HepG2 (cell line): Measurements from ENCODE around the gene VPS52. TPM values are rescaled to one million over a fixed set of nuclear protein-coding genes. Genes with fewer than 3 reads are reported as not detected.
A peak's percentile ranks its signal among the peaks of the same experiment; 100 is the strongest.

Source experiments
- DR1 ChIP-seq: sonication (generic); formaldehyde crosslinking; IDR thresholded peaks from 2 replicates; pipeline ENCODE4 v1.8.0; 2021; ENCODE audit warnings: mild to moderate bottlenecking, missing genetic modification reagents, inconsistent platforms
- MIXL1 ChIP-seq: IDR thresholded peaks from 2 replicates; pipeline ENCODE4 v1.6.1; 2016
- MZF1 ChIP-seq: sonication (generic); formaldehyde crosslinking; IDR thresholded peaks from 2 replicates; pipeline ENCODE4 v1.8.1; 2023; ENCODE audit warnings: mild to moderate bottlenecking, missing genetic modification reagents, borderline replicate concordance
- PHF20 ChIP-seq: sonication (generic); formaldehyde crosslinking; IDR thresholded peaks from 2 replicates; pipeline ENCODE4 v1.5.0; 2020; ENCODE audit warnings: mild to moderate bottlenecking, missing genetic modification reagents
- RFXAP ChIP-seq: sonication (generic); formaldehyde crosslinking; IDR thresholded peaks from 2 replicates; pipeline ENCODE4 v1.4.0; 2020; ENCODE audit warnings: missing genetic modification reagents, borderline replicate concordance
- SALL1 ChIP-seq: sonication (generic); formaldehyde crosslinking; IDR thresholded peaks from 2 replicates; pipeline ENCODE4 v1.8.0; 2022; ENCODE audit warnings: mild to moderate bottlenecking, missing genetic modification reagents
- STAT5B ChIP-seq: sonication (generic); formaldehyde crosslinking; IDR thresholded peaks from 2 replicates; pipeline ENCODE4 v1.4.0; 2020; ENCODE audit warnings: missing genetic modification reagents
- TMF1 ChIP-seq: sonication (generic); formaldehyde crosslinking; IDR thresholded peaks from 2 replicates; pipeline ENCODE4 v1.8.1; 2022; ENCODE audit warnings: low read depth, missing genetic modification reagents
- ZEB1 ChIP-seq: IDR thresholded peaks from 2 replicates; pipeline ENCODE4 v1.6.1; 2012; ENCODE audit warnings: mild to moderate bottlenecking, low read depth, inconsistent platforms; ENCODE audit not compliant: insufficient replicate concordance
- ZFP37 ChIP-seq: sonication (generic); formaldehyde crosslinking; IDR thresholded peaks from 2 replicates; pipeline ENCODE4 v1.4.0; 2020; ENCODE audit warnings: missing genetic modification reagents, borderline replicate concordance
- ZNF24 ChIP-seq: fragments of 450-650 bp; IDR thresholded peaks from 2 replicates; pipeline ENCODE4 v1.6.1; 2017; ENCODE audit warnings: antibody characterized with exemption, mild to moderate bottlenecking
- ZNF577 ChIP-seq: sonication (generic); formaldehyde crosslinking; IDR thresholded peaks from 2 replicates; pipeline ENCODE4 v1.4.0; 2020; ENCODE audit warnings: mild to moderate bottlenecking, low read depth, missing genetic modification reagents, borderline replicate concordance
- ZNF770 ChIP-seq: sonication (generic); formaldehyde crosslinking; IDR thresholded peaks from 2 replicates; pipeline ENCODE4 v1.5.0; 2020; ENCODE audit warnings: mild to moderate bottlenecking, missing genetic modification reagents
- polyA plus RNA-seq, 8 experiments: library from polyadenylated mRNA; depleted of rRNA in 3 of 8; stranded (reverse) in 7 of 8; unstranded in 1 of 8; fragments of >200 nt; fragmentation: Illumina TruSeq in 4 of 8; extraction: Trizol in 4 of 8; gene quantifications; 2 replicates each; pipeline versions ENCODE4 v1.2.1 to v1.2.3, GENCODE V29; 2011 to 2016; ENCODE audit warnings: low read depth in 4 of 8, missing spikeins in 1 of 8, mixed read lengths in 1 of 8; ENCODE audit not compliant: insufficient read depth in 1 of 8
- total RNA-seq, 5 experiments: library from RNA; depleted of rRNA; stranded (reverse); fragments of >200 nt; fragmentation: Illumina TruSeq; extraction: Trizol; gene quantifications; 2 replicates each; pipeline ENCODE4 v1.2.3, GENCODE V29; 2016; ENCODE audit warnings: low read depth in 1 of 5
- TF ChIP-seq, protein P1 (sequence below): sonication (generic); formaldehyde crosslinking; IDR thresholded peaks from 2 replicates; pipeline ENCODE4 v1.4.0; 2020; ENCODE audit warnings: missing genetic modification reagents, low read depth, mild to moderate bottlenecking, borderline replicate concordance
- TF ChIP-seq, protein P2 (sequence below): sonication (generic); formaldehyde crosslinking; conservative IDR thresholded peaks from 2 replicates; pipeline ENCODE4 v1.4.0; 2020; ENCODE audit warnings: missing genetic modification reagents
- TF ChIP-seq, protein P3 (sequence below), 2 experiments: sonication (generic) in 1 of 2; formaldehyde crosslinking in 1 of 2; IDR thresholded peaks; 2 replicates each; pipeline versions ENCODE4 v1.4.0 to v1.6.1; 2016 to 2020; ENCODE audit warnings: borderline replicate concordance in 1 of 2, low read depth in 1 of 2, mild to moderate bottlenecking in 1 of 2, missing genetic modification reagents in 1 of 2
- TF ChIP-seq, protein P4 (sequence below): sonication (generic); formaldehyde crosslinking; IDR thresholded peaks from 2 replicates; pipeline ENCODE4 v1.8.0; 2023; ENCODE audit warnings: mild to moderate bottlenecking, missing genetic modification reagents

The VPS52 gene
- total and polyA plus RNA-seq, 2 of the 13 experiments (the other 11 are each of a cell fraction or from before 2014, with no cell fraction given), result 48.9 to 85.5 TPM

- TF ChIP-seq, protein P1, sequence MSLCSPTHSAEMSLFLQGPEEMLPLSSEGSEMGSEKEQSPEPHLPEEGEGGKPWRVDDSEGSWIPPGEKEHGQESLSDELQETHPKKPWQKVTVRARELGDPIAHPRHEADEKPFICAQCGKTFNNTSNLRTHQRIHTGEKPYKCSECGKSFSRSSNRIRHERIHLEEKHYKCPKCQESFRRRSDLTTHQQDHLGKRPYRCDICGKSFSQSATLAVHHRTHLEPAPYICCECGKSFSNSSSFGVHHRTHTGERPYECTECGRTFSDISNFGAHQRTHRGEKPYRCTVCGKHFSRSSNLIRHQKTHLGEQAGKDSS (CRISPR knock-in tag), result peak; percentile 82; the same call in 1 of the 2 replicates
- TF ChIP-seq STAT5B (CRISPR knock-in tag), result peak; percentile 64; the same call in 1 of the 2 replicates
- TF ChIP-seq ZNF577, result no peak
- peak; percentile 53 for TF ChIP-seq SALL1
- 0 out of 2 replicates have a peak, but pooled peaks have one; percentile 39 for TF ChIP-seq MZF1 (CRISPR knock-in tag)
- TF ChIP-seq PHF20 (CRISPR knock-in tag), result peak; percentile 70
- TF ChIP-seq, protein P2, sequence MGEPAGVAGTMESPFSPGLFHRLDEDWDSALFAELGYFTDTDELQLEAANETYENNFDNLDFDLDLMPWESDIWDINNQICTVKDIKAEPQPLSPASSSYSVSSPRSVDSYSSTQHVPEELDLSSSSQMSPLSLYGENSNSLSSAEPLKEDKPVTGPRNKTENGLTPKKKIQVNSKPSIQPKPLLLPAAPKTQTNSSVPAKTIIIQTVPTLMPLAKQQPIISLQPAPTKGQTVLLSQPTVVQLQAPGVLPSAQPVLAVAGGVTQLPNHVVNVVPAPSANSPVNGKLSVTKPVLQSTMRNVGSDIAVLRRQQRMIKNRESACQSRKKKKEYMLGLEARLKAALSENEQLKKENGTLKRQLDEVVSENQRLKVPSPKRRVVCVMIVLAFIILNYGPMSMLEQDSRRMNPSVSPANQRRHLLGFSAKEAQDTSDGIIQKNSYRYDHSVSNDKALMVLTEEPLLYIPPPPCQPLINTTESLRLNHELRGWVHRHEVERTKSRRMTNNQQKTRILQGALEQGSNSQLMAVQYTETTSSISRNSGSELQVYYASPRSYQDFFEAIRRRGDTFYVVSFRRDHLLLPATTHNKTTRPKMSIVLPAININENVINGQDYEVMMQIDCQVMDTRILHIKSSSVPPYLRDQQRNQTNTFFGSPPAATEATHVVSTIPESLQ, result no peak; the same call in 1 of the 2 replicates
- TF ChIP-seq MIXL1 (CRISPR knock-in tag), result no peak
- TF ChIP-seq ZNF770 (CRISPR knock-in tag), result peak; percentile 73
- peak; percentile 64 for TF ChIP-seq ZEB1
- peak; percentile 55; the same call in 1 of the 2 replicates for TF ChIP-seq RFXAP (CRISPR knock-in tag)
- no peak for TF ChIP-seq ZNF24
- TF ChIP-seq TMF1 (CRISPR knock-in tag), result peak; percentile 24; the same call in 1 of the 2 replicates
- TF ChIP-seq DR1 (CRISPR knock-in tag), result peak; percentile 69; the same call in 1 of the 2 replicates
- TF ChIP-seq, protein P3, sequence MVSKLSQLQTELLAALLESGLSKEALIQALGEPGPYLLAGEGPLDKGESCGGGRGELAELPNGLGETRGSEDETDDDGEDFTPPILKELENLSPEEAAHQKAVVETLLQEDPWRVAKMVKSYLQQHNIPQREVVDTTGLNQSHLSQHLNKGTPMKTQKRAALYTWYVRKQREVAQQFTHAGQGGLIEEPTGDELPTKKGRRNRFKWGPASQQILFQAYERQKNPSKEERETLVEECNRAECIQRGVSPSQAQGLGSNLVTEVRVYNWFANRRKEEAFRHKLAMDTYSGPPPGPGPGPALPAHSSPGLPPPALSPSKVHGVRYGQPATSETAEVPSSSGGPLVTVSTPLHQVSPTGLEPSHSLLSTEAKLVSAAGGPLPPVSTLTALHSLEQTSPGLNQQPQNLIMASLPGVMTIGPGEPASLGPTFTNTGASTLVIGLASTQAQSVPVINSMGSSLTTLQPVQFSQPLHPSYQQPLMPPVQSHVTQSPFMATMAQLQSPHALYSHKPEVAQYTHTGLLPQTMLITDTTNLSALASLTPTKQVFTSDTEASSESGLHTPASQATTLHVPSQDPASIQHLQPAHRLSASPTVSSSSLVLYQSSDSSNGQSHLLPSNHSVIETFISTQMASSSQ (IDR thresholded peaks at IDR 0.05; ENCODE audit: low read depth), result 0 out of 2 replicates have a peak, but pooled peaks have one; percentile 18
- TF ChIP-seq, protein P3 (CRISPR knock-in tag; IDR thresholded peaks at IDR 0.05; ENCODE audit: borderline replicate concordance), result no peak; the same call in 1 of the 2 replicates
- TF ChIP-seq, protein P4, sequence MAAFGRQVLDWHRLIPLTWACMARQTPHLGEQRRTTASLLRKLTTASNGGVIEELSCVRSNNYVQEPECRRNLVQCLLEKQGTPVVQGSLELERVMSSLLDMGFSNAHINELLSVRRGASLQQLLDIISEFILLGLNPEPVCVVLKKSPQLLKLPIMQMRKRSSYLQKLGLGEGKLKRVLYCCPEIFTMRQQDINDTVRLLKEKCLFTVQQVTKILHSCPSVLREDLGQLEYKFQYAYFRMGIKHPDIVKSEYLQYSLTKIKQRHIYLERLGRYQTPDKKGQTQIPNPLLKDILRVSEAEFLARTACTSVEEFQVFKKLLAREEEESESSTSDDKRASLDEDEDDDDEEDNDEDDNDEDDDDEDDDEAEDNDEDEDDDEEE, result no peak; the same call in 1 of the 2 replicates
- peak; percentile 57; the same call in 1 of the 2 replicates for TF ChIP-seq ZFP37 (CRISPR knock-in tag)
Measured at GRCh38 chr6:33299237-33299944, 27.7 kb upstream of the VPS52 start (continued).
